PC-9 (cell line): ENCODE measurements around the gene CSK.

Experiments used
- EZH2 ChIP-seq: fragments of 200-600 bp; sonication (generic); IDR thresholded peaks from 2 replicates; pipeline ENCODE4 v1.8.0; 2017; ENCODE audit warnings: antibody characterized with exemption, low read depth
- TF ChIP-seq, protein P1 (sequence below): fragments of 200-600 bp; sonication (generic); conservative IDR thresholded peaks from 2 replicates; pipeline ENCODE4 v1.6.1; 2017; ENCODE audit warnings: mixed run types, antibody characterized with exemption, mild to moderate bottlenecking, moderate library complexity

DNA sequence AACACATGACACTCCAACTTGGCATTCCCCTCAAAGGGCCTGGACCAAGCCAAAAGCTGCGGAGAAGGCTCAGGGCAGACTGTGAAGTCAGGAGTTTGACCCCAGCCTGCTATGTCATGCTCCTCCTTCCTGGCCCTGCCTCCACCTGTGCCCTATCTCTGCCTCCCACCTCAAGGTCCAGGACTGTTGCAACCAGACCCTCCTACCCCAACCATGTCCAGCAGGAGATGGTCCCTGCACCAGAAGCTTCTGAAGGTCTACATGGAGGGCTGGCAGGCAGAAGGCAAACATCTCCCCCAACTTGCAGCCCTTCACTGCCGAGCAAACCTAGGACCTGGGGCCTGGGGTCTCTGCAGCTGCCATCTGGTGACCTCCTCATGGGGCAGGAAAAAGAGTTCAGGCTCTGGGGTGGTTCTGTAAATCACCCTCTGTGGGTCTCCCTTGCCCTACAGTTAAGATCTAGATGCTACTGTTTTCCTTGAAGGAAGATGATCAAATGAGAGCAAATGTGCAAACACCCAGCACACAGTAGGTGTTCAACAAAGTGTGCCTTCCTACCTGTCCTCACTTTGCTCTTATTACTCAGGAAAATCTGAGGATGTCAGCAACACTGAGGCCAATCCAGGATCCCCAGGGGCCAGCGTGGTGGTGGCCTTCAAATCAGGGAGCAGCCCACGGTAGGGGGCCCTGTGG is 11.5 kb upstream of the CSK start:
- TF ChIP-seq, protein P1, sequence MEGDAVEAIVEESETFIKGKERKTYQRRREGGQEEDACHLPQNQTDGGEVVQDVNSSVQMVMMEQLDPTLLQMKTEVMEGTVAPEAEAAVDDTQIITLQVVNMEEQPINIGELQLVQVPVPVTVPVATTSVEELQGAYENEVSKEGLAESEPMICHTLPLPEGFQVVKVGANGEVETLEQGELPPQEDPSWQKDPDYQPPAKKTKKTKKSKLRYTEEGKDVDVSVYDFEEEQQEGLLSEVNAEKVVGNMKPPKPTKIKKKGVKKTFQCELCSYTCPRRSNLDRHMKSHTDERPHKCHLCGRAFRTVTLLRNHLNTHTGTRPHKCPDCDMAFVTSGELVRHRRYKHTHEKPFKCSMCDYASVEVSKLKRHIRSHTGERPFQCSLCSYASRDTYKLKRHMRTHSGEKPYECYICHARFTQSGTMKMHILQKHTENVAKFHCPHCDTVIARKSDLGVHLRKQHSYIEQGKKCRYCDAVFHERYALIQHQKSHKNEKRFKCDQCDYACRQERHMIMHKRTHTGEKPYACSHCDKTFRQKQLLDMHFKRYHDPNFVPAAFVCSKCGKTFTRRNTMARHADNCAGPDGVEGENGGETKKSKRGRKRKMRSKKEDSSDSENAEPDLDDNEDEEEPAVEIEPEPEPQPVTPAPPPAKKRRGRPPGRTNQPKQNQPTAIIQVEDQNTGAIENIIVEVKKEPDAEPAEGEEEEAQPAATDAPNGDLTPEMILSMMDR, result no peak
- no peak for TF ChIP-seq EZH2
